Endothelial cell of umbilical vein (primary cell): ENCODE measurements around the gene PGBD5. TPM values are rescaled to one million over a fixed set of nuclear protein-coding genes. Genes with fewer than 3 reads are reported as not detected.

Experiments
- BruUV-seq: library from RNA; stranded (reverse); fragments of 400-500 nt; replicated peaks from 2 replicates; lab custom pipeline; 2021; lab: Mats Ljungman, UMichigan
- CTCF ChIA-PET: fragments of 300-600, 350-600 bp; sonication (Branson Sonifier 250); formaldehyde crosslinking; loops from one replicate; lab custom pipeline; 2021; ENCODE audit warnings: antibody characterized with exemption, inconsistent platforms; lab: Charles Lee
- POLR2A ChIA-PET: fragments of 300-600, 350-600 bp; sonication (Branson Sonifier 250); formaldehyde crosslinking; loops from one replicate; lab custom pipeline; 2021; ENCODE audit warnings: antibody characterized with exemption, inconsistent platforms; lab: Charles Lee
- DNase-seq: peaks from one replicate; pipeline ENCODE4 v3.0.0-alpha.2; 2011; ENCODE audit warnings: low read depth, low spot score
- FAIRE-seq: peaks from 2 replicates; lab custom pipeline; 2011; peaks lifted over from hg19 to GRCh38; lab: Jason Lieb, UNC
- H2AFZ ChIP-seq: 2 replicates; pipeline ENCODE4 v1.6.0; 2012; ENCODE audit warnings: low read depth, low read length, control low read depth, inconsistent platforms
- H3K27ac ChIP-seq: 2 replicates; pipeline ENCODE4 v1.5.1; 2011; ENCODE audit warnings: low read depth, mild to moderate bottlenecking, control low read depth, low read length, moderate library complexity; ENCODE audit not compliant: insufficient read depth
- H3K27me3 ChIP-seq, 2 experiments: 2 replicates each; pipeline versions ENCODE4 v1.6.0 to v1.6.1; 2011; ENCODE audit warnings: low read length in 2 of 2, mixed read lengths in 1 of 2; ENCODE audit not compliant: control insufficient read depth in 2 of 2, insufficient read depth in 2 of 2
- H3K36me3 ChIP-seq, 2 experiments: 2 replicates in 1 of 2; 3 replicates in 1 of 2; pipeline ENCODE4 v1.5.1; 2011; ENCODE audit warnings: low read length in 2 of 2, mild to moderate bottlenecking in 1 of 2, moderate library complexity in 1 of 2; ENCODE audit not compliant: control insufficient read depth in 2 of 2, insufficient read depth in 2 of 2; ENCODE audit errors: extremely low read depth in 1 of 2
- H3K4me1 ChIP-seq: 3 replicates; pipeline ENCODE4 v1.5.1; 2011; ENCODE audit warnings: mild to moderate bottlenecking, low read length; ENCODE audit not compliant: control insufficient read depth, insufficient read depth; ENCODE audit errors: extremely low read depth
- H3K4me2 ChIP-seq: 2 replicates; pipeline ENCODE4 v1.6.1; 2011; ENCODE audit warnings: low read length, control low read depth, mixed read lengths; ENCODE audit not compliant: insufficient read depth
- H3K4me3 ChIP-seq, 3 experiments: fragments of 200-600 bp in 1 of 3; sonication (generic), shearing (Covaris generic) in 1 of 3; replicated peaks in 1 of 3; 2 replicates each; pipeline ENCODE4 v1.5.1; 2011 to 2016; ENCODE audit warnings: control low read depth in 3 of 3, low read length in 3 of 3, mild to moderate bottlenecking in 2 of 3, inconsistent platforms in 1 of 3, low read depth in 1 of 3, moderate library complexity in 1 of 3; ENCODE audit not compliant: insufficient read depth in 1 of 3
- H3K79me2 ChIP-seq: 2 replicates; pipeline ENCODE4 v1.6.0; 2012; ENCODE audit warnings: low read length, inconsistent platforms; ENCODE audit not compliant: control insufficient read depth, insufficient read depth
- H3K9ac ChIP-seq: replicated peaks from 2 replicates; pipeline ENCODE3; 2011; ENCODE audit warnings: low read length, control low read depth; ENCODE audit not compliant: insufficient read depth; ENCODE audit errors: extremely low read depth
- H3K9me1 ChIP-seq: replicated peaks from 3 replicates; pipeline ENCODE4 v1.6.0; 2011; ENCODE audit warnings: mild to moderate bottlenecking, low read length; ENCODE audit not compliant: control insufficient read depth, insufficient read depth; ENCODE audit errors: extremely low read depth
- H3K9me3 ChIP-seq: replicated peaks from 2 replicates; pipeline ENCODE4 v1.5.1; 2012; ENCODE audit warnings: low read length, inconsistent platforms; ENCODE audit not compliant: control insufficient read depth, insufficient read depth
- H4K20me1 ChIP-seq: replicated peaks from 2 replicates; pipeline ENCODE3; 2011; ENCODE audit warnings: mild to moderate bottlenecking, low read length; ENCODE audit not compliant: control insufficient read depth, insufficient read depth; ENCODE audit errors: extremely low read depth
- EZH2 ChIP-seq: IDR thresholded peaks from 2 replicates; pipeline ENCODE4 v1.6.1; 2012; ENCODE audit warnings: borderline replicate concordance, low read depth, mild to moderate bottlenecking, moderate library complexity, low read length, inconsistent platforms; ENCODE audit not compliant: severe bottlenecking
- FOS ChIP-seq: IDR thresholded peaks from 2 replicates; pipeline ENCODE4 v1.6.1; 2011; ENCODE audit warnings: mild to moderate bottlenecking, low read length, moderate library complexity, borderline replicate concordance; ENCODE audit not compliant: insufficient read depth
- GATA2 ChIP-seq: IDR thresholded peaks from 2 replicates; pipeline ENCODE4 v1.7.0; 2011; ENCODE audit warnings: low read depth, mild to moderate bottlenecking, moderate library complexity, mixed read lengths, low read length; ENCODE audit not compliant: insufficient read length, insufficient read depth
- JUN ChIP-seq: IDR thresholded peaks from 2 replicates; pipeline ENCODE4 v1.6.1; 2011; ENCODE audit warnings: borderline replicate concordance, low read depth; ENCODE audit not compliant: insufficient read length, insufficient read depth
- MYC ChIP-seq: IDR thresholded peaks from one replicate; pipeline ENCODE4 v1.6.1; 2011; ENCODE audit warnings: mild to moderate bottlenecking, low read depth, low read length
- POLR2A ChIP-seq: IDR thresholded peaks from 2 replicates; pipeline ENCODE4 v1.6.1; 2012; ENCODE audit warnings: low read depth, mild to moderate bottlenecking, control low read depth, low read length
- POLR2AphosphoS5 ChIP-seq: IDR thresholded peaks from 2 replicates; pipeline ENCODE4 v1.6.1; 2012; ENCODE audit warnings: low read depth, mild to moderate bottlenecking, control low read depth, low read length, moderate library complexity; ENCODE audit not compliant: insufficient read depth
- dilution Hi-C: fragments of 300-500 bp; cut with MboI; formaldehyde crosslinking; loops from one replicate; pipeline ENCODE4 v1.15.0; 2019; ENCODE audit warnings: low sequenced_read_pairs; ENCODE audit not compliant: extremely low pct_ligation_motif_present
- intact Hi-C: fragments of 100-400 bp; cut with micrococcal nuclease; formaldehyde crosslinking; loops from one replicate; pipeline ENCODE4 v1.10.0; 2022
- polyA plus RNA-seq, 4 experiments: library from polyadenylated mRNA; depleted of rRNA in 3 of 4; stranded (reverse) in 3 of 4; unstranded in 1 of 4; fragments of >200 nt; gene quantifications; 2 replicates each; pipeline versions ENCODE4 v1.2.1 to v1.2.3, GENCODE V29; 2011 to 2012; ENCODE audit warnings: missing spikeins in 1 of 4
- total RNA-seq: library from RNA; stranded (reverse); gene quantifications from 2 replicates; pipeline ENCODE4 v1.2.3, GENCODE V29; 2021
- TF ChIP-seq, protein P1 (sequence below): IDR thresholded peaks from 2 replicates; pipeline ENCODE4 v1.6.1; 2011; ENCODE audit not compliant: insufficient read depth, insufficient read length
- TF ChIP-seq, protein P2 (sequence below), 2 donors: IDR thresholded peaks; 1 replicate in 1 of 2; 2 replicates in 1 of 2; pipeline ENCODE4 v1.5.1; 2011; ENCODE audit warnings: low read length in 2 of 2, mild to moderate bottlenecking in 2 of 2, moderate library complexity in 2 of 2, control low read depth in 1 of 2, inconsistent platforms in 1 of 2, low read depth in 1 of 2; ENCODE audit not compliant: insufficient read depth in 1 of 2; ENCODE audit errors: extremely low read depth in 1 of 2

PGBD5 gene
- total and polyA plus RNA-seq, 2 donors (not counting 3 experiments of a cell fraction or from before 2014, with no cell fraction given), result 0.03 TPM; not detected in 1

DNA sequence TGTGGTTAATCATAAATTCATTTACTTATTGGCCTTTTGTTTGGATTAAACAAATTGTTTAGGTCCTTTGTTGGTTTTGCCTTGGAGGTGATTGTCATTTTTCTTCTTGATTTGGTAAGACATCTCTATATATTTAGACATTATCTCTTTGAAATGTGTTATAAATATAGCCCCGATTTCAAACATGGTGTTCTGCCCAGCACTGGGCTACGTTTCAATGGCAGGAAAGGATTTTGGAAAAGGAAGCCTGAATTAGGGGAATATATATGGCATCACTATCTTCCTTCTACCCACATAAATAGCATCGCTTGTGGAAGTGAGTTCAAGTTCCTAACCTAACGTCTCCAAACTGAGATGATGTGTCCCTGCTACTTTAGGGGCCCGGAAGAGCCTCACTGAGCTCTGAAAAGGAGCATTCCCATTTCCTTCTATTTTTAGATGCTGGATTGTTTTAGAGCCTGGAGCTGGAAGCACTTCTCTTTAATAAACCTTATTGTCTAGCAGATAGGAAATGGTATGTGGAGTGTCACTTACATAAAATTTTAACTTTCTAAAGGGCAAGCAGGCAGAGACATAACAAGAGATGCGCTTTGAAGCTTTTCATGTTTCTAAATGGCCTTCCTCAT lies 39.4 kb downstream of the PGBD5 start:
- Histone ChIP-seq H3K27me3 (no peaks in the 10 kb centered on the region), H3K4me3 (no peak overlapping the region), H3K79me2 (no peaks in the 10 kb centered on the region), H4K20me1 (no peaks in the 10 kb centered on the region), H3K36me3 (no peaks in the 10 kb centered on the region), H3K27ac (no peak overlapping the region), H3K4me2 (no peak overlapping the region), H3K9me1 (no peaks in the 10 kb centered on the region), H3K9me3 (no peaks in the 10 kb centered on the region), H2AFZ (no peak overlapping the region), H3K4me1 (no peaks in the 10 kb centered on the region), H3K9ac (no peak overlapping the region)
- FAIRE-seq (no peak), DNase-seq (no peak)
- intact Hi-C loops, result no loop called here
- CTCF ChIA-PET, result no interaction called here
- POLR2A ChIA-PET, result no interaction called here
- BruUV-seq, result no TSS peak
- dilution Hi-C loops, result no loop called here
- TF ChIP-seq FOS, result no peak
- no peak for TF ChIP-seq POLR2A
- no peak for TF ChIP-seq POLR2AphosphoS5
- TF ChIP-seq JUN, result no peak

DNA sequence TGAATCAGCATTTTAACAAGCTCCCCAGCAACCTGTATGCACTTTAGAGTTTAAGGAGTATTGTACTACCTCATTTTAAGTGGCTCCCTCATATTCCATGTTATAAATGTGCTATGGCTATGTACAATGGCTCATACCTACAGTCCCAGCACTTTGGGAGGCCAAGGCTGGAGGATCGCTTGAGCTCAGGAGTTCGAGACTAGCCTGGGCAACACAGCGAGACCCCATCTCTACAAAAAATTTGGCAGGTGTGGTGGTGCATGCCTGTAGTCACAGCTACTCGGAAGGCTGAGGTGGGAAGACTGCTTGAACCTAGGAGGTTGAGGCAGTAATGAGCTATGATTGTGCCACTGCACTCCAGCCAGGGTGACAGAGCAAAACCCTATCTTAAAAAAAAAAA lies 40.2 kb downstream of the PGBD5 start:
- no peaks in the 10 kb centered on the region for H3K79me2 ChIP-seq

More for the DNA sequence above, 40.2 kb downstream of the PGBD5 start:
- POLR2A ChIA-PET, result no interaction called here
- H3K36me3 ChIP-seq, result no peaks in the 10 kb centered on the region
- CTCF ChIA-PET, result interaction anchor here (0.6 kb wide), 1 partner anchor 11 kb away, joined by 4 read pairs; no protein-coding TSS in a partner anchor
- no peak overlapping the region for H3K27ac ChIP-seq
- intact Hi-C loops (no loop called here), dilution Hi-C loops (no loop called here)
- FAIRE-seq (no peak), DNase-seq (no peak)
- H3K4me2 ChIP-seq, result no peak overlapping the region
- H3K4me1 ChIP-seq, result no peaks in the 10 kb centered on the region
- no peaks in the 10 kb centered on the region for H4K20me1 ChIP-seq
- no peak overlapping the region for H2AFZ ChIP-seq
- no peaks in the 10 kb centered on the region for H3K27me3 ChIP-seq
- H3K9me3 ChIP-seq, result no peaks in the 10 kb centered on the region
- H3K9ac ChIP-seq, result no peak overlapping the region
- no TSS peak for BruUV-seq
- TF ChIP-seq GATA2 (no peak), POLR2A (no peak), MYC (no peak), EZH2 (no peak), POLR2AphosphoS5 (no peak), FOS (no peak), JUN (no peak)
- TF ChIP-seq, protein P1, sequence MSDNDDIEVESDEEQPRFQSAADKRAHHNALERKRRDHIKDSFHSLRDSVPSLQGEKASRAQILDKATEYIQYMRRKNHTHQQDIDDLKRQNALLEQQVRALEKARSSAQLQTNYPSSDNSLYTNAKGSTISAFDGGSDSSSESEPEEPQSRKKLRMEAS, result no peak
- TF ChIP-seq, protein P2, sequence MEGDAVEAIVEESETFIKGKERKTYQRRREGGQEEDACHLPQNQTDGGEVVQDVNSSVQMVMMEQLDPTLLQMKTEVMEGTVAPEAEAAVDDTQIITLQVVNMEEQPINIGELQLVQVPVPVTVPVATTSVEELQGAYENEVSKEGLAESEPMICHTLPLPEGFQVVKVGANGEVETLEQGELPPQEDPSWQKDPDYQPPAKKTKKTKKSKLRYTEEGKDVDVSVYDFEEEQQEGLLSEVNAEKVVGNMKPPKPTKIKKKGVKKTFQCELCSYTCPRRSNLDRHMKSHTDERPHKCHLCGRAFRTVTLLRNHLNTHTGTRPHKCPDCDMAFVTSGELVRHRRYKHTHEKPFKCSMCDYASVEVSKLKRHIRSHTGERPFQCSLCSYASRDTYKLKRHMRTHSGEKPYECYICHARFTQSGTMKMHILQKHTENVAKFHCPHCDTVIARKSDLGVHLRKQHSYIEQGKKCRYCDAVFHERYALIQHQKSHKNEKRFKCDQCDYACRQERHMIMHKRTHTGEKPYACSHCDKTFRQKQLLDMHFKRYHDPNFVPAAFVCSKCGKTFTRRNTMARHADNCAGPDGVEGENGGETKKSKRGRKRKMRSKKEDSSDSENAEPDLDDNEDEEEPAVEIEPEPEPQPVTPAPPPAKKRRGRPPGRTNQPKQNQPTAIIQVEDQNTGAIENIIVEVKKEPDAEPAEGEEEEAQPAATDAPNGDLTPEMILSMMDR (IDR thresholded peaks at IDR 0.05; ENCODE audit: extremely low read depth in 1 of 2, insufficient read depth in 1 of 2, low read depth in 1 of 2, low read length in 2 of 2), result no peak
- no peak overlapping the region for H3K4me3 ChIP-seq
- H3K9me1 ChIP-seq, result no peaks in the 10 kb centered on the region
